DMS114 treated with DMSO at 0.1 percent for 48 hours (cell line): Measurements from ENCODE around the gene SPTBN5.

Source experiments
- DNase-seq: peaks from one replicate; lab custom pipeline; 2025; ENCODE audit not compliant: unreplicated experiment; lab: John Stamatoyannopoulos, UW

Gene SPTBN5

GRCh38 chr15:41809121-41809520 lies 84.7 kb downstream of the SPTBN5 start:
- no peak for DNase-seq

GRCh38 chr15:41806291-41807181 lies 87.3 kb downstream of the SPTBN5 start:
- DNase-seq, result no peak

- DNase-seq, result no peak
These were observed 88.1 kb downstream of the SPTBN5 start for GRCh38 chr15:41805711-41806110.

- DNase-seq, result no peak
These were observed 88.8 kb downstream of the SPTBN5 start for GRCh38 chr15:41804916-41805666.

GRCh38 chr15:41804361-41804760 lies 89.5 kb downstream of the SPTBN5 start:
- DNase-seq, result no peak

- no peak for DNase-seq
These were observed 91.9 kb downstream of the SPTBN5 start for GRCh38 chr15:41801850-41802455.

GRCh38 chr15:41801185-41801584 lies 92.7 kb downstream of the SPTBN5 start:
- no peak for DNase-seq

- no peak for DNase-seq
These were observed 94.4 kb downstream of the SPTBN5 start for GRCh38 chr15:41799488-41799805.

GRCh38 chr15:41798607-41799487 lies 95.0 kb downstream of the SPTBN5 start:
- DNase-seq, result no peak
